ENCODE data around the gene RPL18. TPM values are rescaled to one million over a fixed set of nuclear protein-coding genes. Genes with fewer than 3 reads are reported as not detected.

Gene RPL18
- total and polyA plus RNA-seq, 9 of the 15 experiments (the other 6 are each of a cell fraction or from before 2014, with no cell fraction given) = 312 to 2,635 (median 1,653) TPM

- TF ChIP-seq NCOA4 (IDR thresholded peaks at IDR 0.05; ENCODE audit: partially characterized antibody) (no peak), STAT5A (IDR thresholded peaks at IDR 0.05; ENCODE audit: borderline replicate concordance, low read length) (no peak), ZNF3 (CRISPR knock-in tag; IDR thresholded peaks at IDR 0.05) (no peak), TAL1 (IDR thresholded peaks at IDR 0.05) (peak; percentile 57), MYBL2 (IDR thresholded peaks at IDR 0.05; ENCODE audit: low read depth) (no peak), MYBL2 (CRISPR knock-in tag; IDR thresholded peaks at IDR 0.05; ENCODE audit: borderline replicate concordance) (no peak), KAT7 (CRISPR knock-in tag; IDR thresholded peaks at IDR 0.05; ENCODE audit: borderline replicate concordance) (no peak), PHF8 (IDR thresholded peaks at IDR 0.05; ENCODE audit: borderline replicate concordance, low read length) (no peak), HCFC1 (IDR thresholded peaks at IDR 0.05; ENCODE audit: low read depth, low read length) (no peak), USF2 (CRISPR knock-in tag; IDR thresholded peaks at IDR 0.05) (no peak), RCOR1 (IDR thresholded peaks at IDR 0.05; ENCODE audit: borderline replicate concordance in 1 of 2, low read depth in 2 of 2, low read length in 2 of 2) (peak in 1 of 2 experiments; percentile 73; a peak in 2 of 4 replicates), CBFA2T3 (IDR thresholded peaks at IDR 0.05) (peak; percentile 76), TCF3 (CRISPR knock-in tag; IDR thresholded peaks at IDR 0.05) (peak; percentile 50), ZMIZ1 (IDR thresholded peaks at IDR 0.05; ENCODE audit: low read depth in 2 of 2, low read length in 2 of 2) (no peak), ZBTB7A (IDR thresholded peaks at IDR 0.05; ENCODE audit: borderline replicate concordance, control insufficient read depth, low read depth, low read length) (0 out of 2 replicates have a peak, but pooled peaks have one; percentile 1), TGIF2 (CRISPR knock-in tag; IDR thresholded peaks at IDR 0.05) (no peak), CHD4 (IDR thresholded peaks at IDR 0.05; ENCODE audit: insufficient read depth, insufficient replicate concordance, low read depth, low read length, poor library complexity, severe bottlenecking) (no peak), THRAP3 (IDR thresholded peaks at IDR 0.05; ENCODE audit: borderline replicate concordance) (no peak)
Measured at GRCh38 chr19:48624791-48625723, 6.1 kb upstream of the RPL18 start (continued).

All from K562 (cell line).